HepG2 (cell line): ENCODE data around the gene ANXA9. TPM values are rescaled to one million over a fixed set of nuclear protein-coding genes. Genes with fewer than 3 reads are reported as not detected.

ENCODE experiments used
- ATF1 ChIP-seq: IDR thresholded peaks from 2 replicates; pipeline ENCODE4 v1.6.1; 2016; ENCODE audit warnings: mild to moderate bottlenecking, control low read depth
- BCL6 ChIP-seq: IDR thresholded peaks from 2 replicates; pipeline ENCODE4 v1.6.1; 2016; ENCODE audit warnings: missing genetic modification reagents, missing compliant biosample characterization
- DDIT3 ChIP-seq: sonication (generic); formaldehyde crosslinking; IDR thresholded peaks from 2 replicates; pipeline ENCODE4 v1.4.0; 2020; ENCODE audit warnings: mild to moderate bottlenecking, missing genetic modification reagents
- GTF3A ChIP-seq: sonication (generic); formaldehyde crosslinking; conservative IDR thresholded peaks from 2 replicates; pipeline ENCODE4 v1.4.0; 2020; ENCODE audit warnings: mild to moderate bottlenecking, missing genetic modification reagents
- HOXA7 ChIP-seq: sonication (generic); formaldehyde crosslinking; IDR thresholded peaks from 2 replicates; pipeline ENCODE4 v1.8.1; 2022; ENCODE audit warnings: mild to moderate bottlenecking, missing genetic modification reagents, moderate library complexity
- HOXD1 ChIP-seq: sonication (generic); formaldehyde crosslinking; IDR thresholded peaks from 2 replicates; pipeline ENCODE4 v1.5.0; 2020; ENCODE audit warnings: missing genetic modification reagents
- KLF12 ChIP-seq: sonication (generic); formaldehyde crosslinking; IDR thresholded peaks from 2 replicates; pipeline ENCODE4 v1.4.0; 2020; ENCODE audit warnings: missing genetic modification reagents, borderline replicate concordance
- KLF16 ChIP-seq, 2 experiments: sonication (generic) in 1 of 2; formaldehyde crosslinking in 1 of 2; IDR thresholded peaks; 2 replicates each; pipeline versions ENCODE4 v1.6.1 to v1.8.0; 2016 to 2023; ENCODE audit warnings: missing genetic modification reagents in 2 of 2, missing compliant biosample characterization in 1 of 2
- MEIS1 ChIP-seq: sonication (generic); formaldehyde crosslinking; IDR thresholded peaks from 2 replicates; pipeline ENCODE4 v1.9.0; 2021; ENCODE audit warnings: mild to moderate bottlenecking, missing genetic modification reagents, moderate library complexity, borderline replicate concordance
- RBAK ChIP-seq: sonication (generic); formaldehyde crosslinking; IDR thresholded peaks from 2 replicates; pipeline ENCODE4 v1.5.1; 2020; ENCODE audit warnings: mild to moderate bottlenecking, missing genetic modification reagents
- SAFB2 ChIP-seq: sonication (generic); formaldehyde crosslinking; IDR thresholded peaks from 2 replicates; pipeline ENCODE4 v1.5.1; 2020; ENCODE audit warnings: missing genetic modification reagents, low read depth, mild to moderate bottlenecking, borderline replicate concordance
- USF2 ChIP-seq, 2 experiments: sonication (generic) in 1 of 2; formaldehyde crosslinking in 1 of 2; IDR thresholded peaks; 2 replicates each; pipeline versions ENCODE4 v1.5.1 to v1.6.1; 2011 to 2020; ENCODE audit warnings: borderline replicate concordance in 1 of 2, low read depth in 1 of 2, low read length in 1 of 2, mild to moderate bottlenecking in 1 of 2, missing genetic modification reagents in 1 of 2, moderate library complexity in 1 of 2
- ZNF572 ChIP-seq: sonication (generic); formaldehyde crosslinking; IDR thresholded peaks from 2 replicates; pipeline ENCODE4 v1.5.1; 2020; ENCODE audit warnings: mild to moderate bottlenecking, missing genetic modification reagents
- ZNF674 ChIP-seq: sonication (generic); formaldehyde crosslinking; IDR thresholded peaks from 2 replicates; pipeline ENCODE4 v1.5.0; 2020; ENCODE audit warnings: low read depth, mild to moderate bottlenecking, missing genetic modification reagents
- polyA plus RNA-seq, 8 experiments: library from polyadenylated mRNA; depleted of rRNA in 3 of 8; stranded (reverse) in 7 of 8; unstranded in 1 of 8; fragments of >200 nt; fragmentation: Illumina TruSeq in 4 of 8; extraction: Trizol in 4 of 8; gene quantifications; 2 replicates each; pipeline versions ENCODE4 v1.2.1 to v1.2.3, GENCODE V29; 2011 to 2016; ENCODE audit warnings: low read depth in 4 of 8, missing spikeins in 1 of 8, mixed read lengths in 1 of 8; ENCODE audit not compliant: insufficient read depth in 1 of 8
- total RNA-seq, 5 experiments: library from RNA; depleted of rRNA; stranded (reverse); fragments of >200 nt; fragmentation: Illumina TruSeq; extraction: Trizol; gene quantifications; 2 replicates each; pipeline ENCODE4 v1.2.3, GENCODE V29; 2016; ENCODE audit warnings: low read depth in 1 of 5
- TF ChIP-seq, protein P1 (sequence below): sonication (generic); formaldehyde crosslinking; IDR thresholded peaks from 2 replicates; pipeline ENCODE4 v1.4.0; 2020; ENCODE audit warnings: low read depth, missing genetic modification reagents
- TF ChIP-seq, protein P2 (sequence below): IDR thresholded peaks from 2 replicates; pipeline ENCODE4 v1.6.1; 2012; ENCODE audit warnings: inconsistent platforms
- TF ChIP-seq, protein P3 (sequence below): sonication (generic); formaldehyde crosslinking; IDR thresholded peaks from 2 replicates; pipeline ENCODE4 v1.8.0; 2022; ENCODE audit warnings: missing genetic modification reagents, mild to moderate bottlenecking, inconsistent platforms, borderline replicate concordance
- TF ChIP-seq, protein P4 (sequence below): conservative IDR thresholded peaks from 2 replicates; pipeline ENCODE4 v1.6.1; 2018; ENCODE audit warnings: missing genetic modification reagents

The ANXA9 gene
- total and polyA plus RNA-seq, 2 of the 13 experiments (the other 11 are each of a cell fraction or from before 2014, with no cell fraction given) = 13.3 to 23.9 TPM

- no peak for TF ChIP-seq KLF16 (CRISPR knock-in tag; IDR thresholded peaks at IDR 0.05)
- TF ChIP-seq ZNF572 = no peak
- TF ChIP-seq KLF12 (CRISPR knock-in tag) = no peak
- TF ChIP-seq, protein P1, sequence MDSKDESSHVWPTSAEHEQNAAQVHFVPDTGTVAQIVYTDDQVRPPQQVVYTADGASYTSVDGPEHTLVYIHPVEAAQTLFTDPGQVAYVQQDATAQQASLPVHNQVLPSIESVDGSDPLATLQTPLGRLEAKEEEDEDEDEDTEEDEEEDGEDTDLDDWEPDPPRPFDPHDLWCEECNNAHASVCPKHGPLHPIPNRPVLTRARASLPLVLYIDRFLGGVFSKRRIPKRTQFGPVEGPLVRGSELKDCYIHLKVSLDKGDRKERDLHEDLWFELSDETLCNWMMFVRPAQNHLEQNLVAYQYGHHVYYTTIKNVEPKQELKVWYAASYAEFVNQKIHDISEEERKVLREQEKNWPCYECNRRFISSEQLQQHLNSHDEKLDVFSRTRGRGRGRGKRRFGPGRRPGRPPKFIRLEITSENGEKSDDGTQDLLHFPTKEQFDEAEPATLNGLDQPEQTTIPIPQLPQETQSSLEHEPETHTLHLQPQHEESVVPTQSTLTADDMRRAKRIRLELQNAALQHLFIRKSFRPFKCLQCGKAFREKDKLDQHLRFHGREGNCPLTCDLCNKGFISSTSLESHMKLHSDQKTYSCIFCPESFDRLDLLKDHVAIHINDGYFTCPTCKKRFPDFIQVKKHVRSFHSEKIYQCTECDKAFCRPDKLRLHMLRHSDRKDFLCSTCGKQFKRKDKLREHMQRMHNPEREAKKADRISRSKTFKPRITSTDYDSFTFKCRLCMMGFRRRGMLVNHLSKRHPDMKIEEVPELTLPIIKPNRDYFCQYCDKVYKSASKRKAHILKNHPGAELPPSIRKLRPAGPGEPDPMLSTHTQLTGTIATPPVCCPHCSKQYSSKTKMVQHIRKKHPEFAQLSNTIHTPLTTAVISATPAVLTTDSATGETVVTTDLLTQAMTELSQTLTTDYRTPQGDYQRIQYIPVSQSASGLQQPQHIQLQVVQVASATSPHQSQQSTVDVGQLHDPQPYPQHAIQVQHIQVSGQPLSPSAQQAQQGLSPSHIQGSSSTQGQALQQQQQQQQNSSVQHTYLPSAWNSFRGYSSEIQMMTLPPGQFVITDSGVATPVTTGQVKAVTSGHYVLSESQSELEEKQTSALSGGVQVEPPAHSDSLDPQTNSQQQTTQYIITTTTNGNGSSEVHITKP = peak; percentile 89
- TF ChIP-seq, protein P2, sequence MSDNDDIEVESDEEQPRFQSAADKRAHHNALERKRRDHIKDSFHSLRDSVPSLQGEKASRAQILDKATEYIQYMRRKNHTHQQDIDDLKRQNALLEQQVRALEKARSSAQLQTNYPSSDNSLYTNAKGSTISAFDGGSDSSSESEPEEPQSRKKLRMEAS = peak; percentile 66
- TF ChIP-seq DDIT3 (CRISPR knock-in tag) = no peak
- no peak for TF ChIP-seq HOXA7 (CRISPR knock-in tag)
- no peak for TF ChIP-seq RBAK (CRISPR knock-in tag)
- no peak; the same call in 1 of the 2 replicates for TF ChIP-seq SAFB2
- no peak for TF ChIP-seq GTF3A (CRISPR knock-in tag)
- TF ChIP-seq ZNF674 (CRISPR knock-in tag) = no peak
- TF ChIP-seq HOXD1 (CRISPR knock-in tag) = no peak
- no peak; the same call in 1 of the 2 replicates for TF ChIP-seq BCL6
- TF ChIP-seq, protein P3, sequence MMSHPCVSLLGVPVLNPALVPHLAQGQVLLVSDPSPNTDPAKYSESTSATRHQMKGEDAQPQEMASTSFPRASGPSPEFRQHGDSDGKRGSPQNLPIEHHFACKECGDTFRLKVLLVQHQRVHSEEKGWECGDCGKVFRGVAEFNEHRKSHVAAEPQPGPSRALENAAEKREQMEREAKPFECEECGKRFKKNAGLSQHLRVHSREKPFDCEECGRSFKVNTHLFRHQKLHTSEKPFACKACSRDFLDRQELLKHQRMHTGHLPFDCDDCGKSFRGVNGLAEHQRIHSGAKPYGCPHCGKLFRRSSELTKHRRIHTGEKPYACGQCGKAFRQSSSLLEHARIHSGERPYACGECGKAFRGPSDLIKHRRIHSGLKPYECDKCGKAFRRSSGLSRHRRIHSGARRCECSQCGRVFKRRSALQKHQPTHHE = no peak; the same call in 1 of the 2 replicates
- TF ChIP-seq USF2 (IDR thresholded peaks at IDR 0.05; ENCODE audit: low read depth, low read length) = peak; percentile 79
- peak; percentile 80; the same call in 1 of the 2 replicates for TF ChIP-seq USF2 (CRISPR knock-in tag; IDR thresholded peaks at IDR 0.05; ENCODE audit: borderline replicate concordance)
- TF ChIP-seq ATF1 (CRISPR knock-in tag) = no peak
- no peak for TF ChIP-seq MEIS1 (CRISPR knock-in tag)
- TF ChIP-seq, protein P4, sequence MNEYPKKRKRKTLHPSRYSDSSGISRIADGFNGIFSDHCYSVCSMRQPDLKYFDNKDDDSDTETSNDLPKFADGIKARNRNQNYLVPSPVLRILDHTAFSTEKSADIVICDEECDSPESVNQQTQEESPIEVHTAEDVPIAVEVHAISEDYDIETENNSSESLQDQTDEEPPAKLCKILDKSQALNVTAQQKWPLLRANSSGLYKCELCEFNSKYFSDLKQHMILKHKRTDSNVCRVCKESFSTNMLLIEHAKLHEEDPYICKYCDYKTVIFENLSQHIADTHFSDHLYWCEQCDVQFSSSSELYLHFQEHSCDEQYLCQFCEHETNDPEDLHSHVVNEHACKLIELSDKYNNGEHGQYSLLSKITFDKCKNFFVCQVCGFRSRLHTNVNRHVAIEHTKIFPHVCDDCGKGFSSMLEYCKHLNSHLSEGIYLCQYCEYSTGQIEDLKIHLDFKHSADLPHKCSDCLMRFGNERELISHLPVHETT (CRISPR knock-in tag) = no peak
These were observed 10.3 kb upstream of the ANXA9 start (continued) for GRCh38 chr1:150971583-150972416.
